ENCODE measurements around the gene PPM1M.
A peak's percentile ranks its signal among the peaks of the same experiment; 100 is the strongest.
"Not testable (repeated sequence)": the region's sequence is repeated elsewhere in the genome, so short reads cannot be mapped to it uniquely, and the experiment has no call there.

PPM1M gene

DNA sequence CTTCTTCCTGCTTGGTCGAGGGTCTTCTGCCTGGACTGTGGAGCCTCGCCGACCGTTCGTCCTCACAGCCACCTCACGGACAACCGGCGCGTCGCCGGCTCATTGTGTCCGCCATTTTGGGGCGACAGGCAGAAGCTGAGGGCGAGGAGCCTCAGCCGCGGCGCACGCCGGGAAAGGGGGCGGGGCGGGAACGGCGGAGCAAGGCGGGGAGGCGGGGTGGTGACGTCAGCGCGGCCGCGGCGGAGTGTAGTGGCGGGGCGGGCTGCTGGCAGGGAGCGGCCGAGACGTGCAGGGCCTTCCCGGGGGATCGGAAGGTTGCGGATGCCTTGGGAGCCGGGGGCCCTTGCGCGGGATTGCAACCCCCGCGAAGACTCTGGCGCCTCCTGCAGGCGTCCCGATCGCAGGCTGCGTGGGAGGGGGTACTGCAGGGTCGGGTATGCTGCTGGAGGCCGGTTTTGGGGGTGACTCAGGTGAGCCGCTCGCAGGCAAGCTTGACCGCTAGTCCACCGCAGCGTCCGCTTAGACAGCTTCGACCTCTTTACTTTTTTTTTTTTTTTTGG is 33.0 kb downstream of the PPM1M start, which contains the start of gene WDR82:
Gene WDR82, minus strand, starts transcription at position 140 of the 560 bp plus-strand sequence. CDS start 288 bp downstream, outside the sequence.
- ATAC-seq: peak; percentile 85 to 87

GRCh38 chr3:52279596-52279995 is 34.0 kb downstream of the PPM1M start:
- ATAC-seq: no peak

- ATAC-seq: no peak
These were observed 34.5 kb downstream of the PPM1M start for GRCh38 chr3:52280050-52280461.

DNA sequence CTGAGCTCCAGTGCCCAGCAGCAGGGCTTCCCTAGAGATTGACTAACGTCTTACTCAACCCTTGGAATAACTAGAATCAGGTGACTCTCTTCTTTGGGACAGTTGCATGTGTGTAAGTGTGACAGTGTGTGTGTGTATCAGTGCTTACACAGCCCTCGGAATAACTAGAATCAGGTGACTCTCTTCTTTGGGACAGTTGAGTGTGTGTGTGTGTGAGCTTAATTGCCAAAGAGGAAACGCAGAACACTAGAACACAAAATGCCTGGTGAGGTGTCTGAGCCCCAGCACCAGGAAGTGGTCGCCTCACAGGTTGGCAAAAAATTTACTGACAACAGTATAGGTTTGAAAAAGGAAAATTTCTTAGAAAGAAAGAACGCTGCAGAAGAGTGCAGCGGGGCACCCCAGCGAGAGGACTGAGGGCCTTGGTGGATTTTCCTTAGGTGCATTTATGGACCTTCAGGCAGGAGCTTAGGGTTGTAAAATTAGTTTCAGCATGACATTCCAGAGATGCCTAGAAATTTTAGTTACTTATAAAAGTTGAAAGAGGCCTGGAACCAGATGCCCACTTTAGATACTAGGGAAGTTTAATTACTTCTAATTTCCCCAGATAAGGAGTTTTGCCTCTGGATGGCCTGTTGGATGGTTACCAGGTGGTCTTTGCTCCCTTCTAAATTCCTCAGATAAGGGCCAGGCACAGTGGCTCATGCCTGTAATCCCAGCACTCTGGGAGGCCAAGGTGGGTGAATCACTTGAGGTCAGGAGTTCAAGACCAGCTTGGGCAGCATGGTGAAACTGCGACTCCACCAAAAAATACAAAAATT is 36.6 kb downstream of the PPM1M start:
- no peak for ATAC-seq

DNA sequence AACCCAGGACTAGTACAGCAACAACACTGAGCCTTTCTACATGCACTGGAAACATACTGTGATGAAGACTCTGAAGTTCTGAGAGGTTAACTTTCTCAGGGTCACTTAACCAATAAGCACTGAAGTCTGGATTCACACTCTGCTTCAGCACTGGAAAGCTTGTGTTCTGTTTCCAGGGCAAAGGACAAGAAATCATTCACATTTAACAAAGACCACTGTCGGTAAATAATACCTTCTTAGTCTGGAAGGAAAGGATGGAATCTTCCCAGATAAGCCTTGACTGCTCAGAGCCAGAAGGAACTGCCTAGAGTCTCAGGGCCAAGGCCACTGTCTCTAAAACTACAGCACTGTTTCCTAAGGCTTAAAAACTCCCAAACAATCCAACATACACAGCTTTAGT is 37.7 kb downstream of the PPM1M start:
- no peak for ATAC-seq

DNA sequence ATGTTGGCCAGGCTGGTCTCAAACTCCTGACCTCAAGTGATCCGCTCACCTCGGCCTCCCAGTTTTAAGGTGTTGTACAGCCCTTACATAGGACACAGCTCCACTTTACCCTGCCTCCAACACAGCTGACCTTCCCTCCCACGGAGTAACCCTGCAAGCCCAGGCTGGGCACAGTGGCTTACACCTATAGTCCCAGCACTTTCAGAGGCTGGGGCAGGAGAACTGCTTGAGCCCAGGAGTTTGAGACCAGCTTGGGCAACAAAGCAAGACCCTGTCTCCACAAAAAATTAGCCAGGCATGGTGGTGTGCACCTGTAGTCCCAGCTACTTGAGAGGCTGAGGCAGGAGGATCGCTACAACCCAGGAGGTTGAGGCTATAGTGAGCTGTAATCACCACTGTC is 38.5 kb downstream of the PPM1M start:
- ATAC-seq: not testable (repeated sequence)

DNA sequence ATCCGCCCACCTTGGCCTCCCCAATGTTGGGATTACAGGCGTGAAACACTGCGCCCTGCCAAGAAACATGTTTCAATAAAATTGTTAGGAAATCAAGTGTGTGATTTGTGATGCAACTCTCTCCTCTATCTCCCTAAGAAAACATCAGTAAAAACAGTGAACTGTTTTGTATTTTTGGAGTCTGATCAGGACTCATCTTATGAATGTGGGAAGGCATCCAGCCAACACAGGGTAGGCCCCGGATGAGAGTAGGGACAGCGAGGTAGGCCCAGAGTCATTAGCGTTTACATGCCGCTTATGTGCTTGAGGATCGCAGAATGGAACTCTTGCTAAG is 41.2 kb downstream of the PPM1M start:
- no peak for ATAC-seq

DNA sequence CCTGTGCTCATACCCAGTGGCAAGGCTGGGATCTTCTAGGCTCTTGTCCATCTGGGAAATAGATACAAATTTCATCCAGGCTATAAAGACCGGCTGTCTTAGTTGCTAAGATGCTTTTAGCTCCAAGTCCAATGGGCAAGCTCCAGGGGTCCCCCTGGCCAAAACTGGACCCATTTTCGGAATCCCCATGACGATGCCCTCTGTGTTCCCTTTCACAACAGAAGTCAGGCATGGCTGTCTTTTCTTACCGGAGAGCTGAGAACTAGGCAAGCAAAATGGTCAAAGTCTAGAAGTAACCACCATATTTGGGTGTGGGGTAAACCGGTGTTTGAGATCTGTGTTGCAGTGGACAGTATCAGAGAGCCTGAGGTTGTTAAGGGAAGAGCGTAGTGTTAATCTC is 43.1 kb downstream of the PPM1M start:
- ATAC-seq: no peak

DNA sequence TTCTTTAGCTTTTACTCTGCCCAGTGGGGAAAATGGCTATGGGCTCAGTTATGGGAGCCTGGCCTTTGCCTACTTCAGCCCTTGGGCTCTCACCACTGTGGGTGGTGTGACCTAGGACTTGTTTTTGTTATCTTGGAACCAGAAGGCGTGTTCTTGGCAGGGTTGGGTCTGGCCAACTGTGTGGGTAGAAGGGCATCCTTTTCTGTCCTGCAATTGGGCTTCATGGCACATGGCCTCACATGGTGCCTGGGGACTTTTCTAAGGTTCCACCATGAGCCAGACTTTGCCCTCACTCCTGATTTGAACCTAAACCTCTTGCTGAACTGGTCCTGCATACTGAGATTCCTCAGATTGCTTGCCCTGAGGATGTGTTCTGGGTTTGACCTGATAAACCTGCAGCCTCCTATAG is 43.8 kb downstream of the PPM1M start:
- no peak for ATAC-seq

DNA sequence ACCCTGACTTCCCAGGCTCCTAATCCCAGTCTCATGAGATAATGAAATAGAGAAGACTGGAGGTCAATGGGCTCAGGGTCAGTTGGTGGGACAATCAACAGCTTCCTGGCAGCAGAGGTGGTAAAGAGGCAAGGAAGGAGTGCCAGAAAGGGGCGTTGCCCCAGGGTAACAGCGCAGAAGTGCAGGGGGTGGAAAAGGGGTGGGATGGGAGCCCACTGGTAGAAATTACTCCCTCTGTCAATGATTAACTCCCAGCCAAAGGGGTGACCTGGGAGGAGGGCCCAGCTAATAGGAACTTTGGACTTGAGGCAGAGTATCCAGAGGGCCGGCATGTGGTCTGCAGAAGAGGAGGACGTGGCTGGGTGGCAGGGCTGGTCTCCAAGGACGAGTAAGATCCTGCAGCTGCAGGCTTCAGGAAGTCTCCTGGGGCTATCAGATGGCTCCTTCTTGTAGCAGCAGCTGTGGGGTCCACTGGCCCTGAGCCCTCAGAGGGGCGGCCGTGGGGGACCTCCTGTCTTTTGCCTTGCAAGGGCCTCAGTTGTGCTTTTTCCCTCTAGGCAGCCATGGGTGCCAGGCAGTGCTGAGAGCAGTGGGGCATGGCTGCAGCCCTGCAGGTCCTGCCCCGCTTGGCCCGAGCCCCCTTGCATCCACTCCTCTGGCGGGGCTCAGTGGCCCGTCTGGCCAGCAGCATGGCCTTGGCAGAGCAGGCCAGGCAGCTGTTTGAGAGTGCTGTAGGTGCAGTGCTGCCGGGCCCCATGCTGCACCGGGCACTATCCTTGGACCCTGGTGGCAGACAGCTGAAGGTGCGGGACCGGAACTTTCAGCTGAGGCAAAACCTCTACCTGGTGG is 44.4 kb downstream of the PPM1M start:
- ATAC-seq: no peak

DNA sequence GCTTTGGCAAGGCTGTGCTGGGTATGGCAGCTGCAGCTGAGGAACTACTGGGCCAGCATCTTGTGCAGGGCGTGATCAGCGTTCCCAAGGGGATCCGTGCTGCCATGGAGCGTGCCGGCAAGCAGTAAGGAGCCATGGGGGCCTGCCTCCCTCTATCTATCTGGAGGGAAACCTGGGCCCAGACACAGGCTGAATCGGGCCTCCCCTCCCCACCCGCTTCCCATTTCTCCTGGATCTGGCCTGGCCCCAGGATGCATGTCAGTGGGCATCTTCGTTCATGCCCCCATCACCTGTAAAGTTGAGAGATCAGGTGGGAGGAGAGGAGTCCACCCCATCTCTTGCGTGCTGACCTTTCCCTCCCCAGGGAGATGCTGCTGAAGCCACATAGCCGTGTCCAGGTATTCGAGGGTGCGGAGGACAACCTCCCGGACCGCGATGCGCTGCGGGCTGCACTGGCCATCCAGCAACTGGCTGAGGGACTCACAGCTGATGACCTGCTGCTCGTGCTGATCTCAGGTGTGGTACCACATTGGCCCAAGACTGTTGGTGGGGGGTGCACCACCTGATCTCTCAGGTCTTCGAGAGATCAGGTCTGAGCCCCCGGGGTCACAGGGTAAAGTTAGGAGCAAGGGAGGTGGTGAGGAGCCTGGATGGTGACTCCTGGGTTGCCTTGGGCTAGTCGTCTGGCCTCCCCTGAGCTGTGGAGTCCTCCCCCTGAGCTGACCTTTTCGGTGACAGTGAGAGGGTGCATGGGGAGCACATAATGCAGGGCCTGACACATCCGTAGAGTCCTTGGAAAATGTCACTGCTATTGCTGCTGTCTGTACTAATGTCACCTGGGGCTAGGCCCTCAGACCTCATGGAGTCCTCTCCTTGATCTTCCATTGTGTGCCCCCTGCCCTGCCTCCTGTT is 45.3 kb downstream of the PPM1M start:
- no peak for ATAC-seq

GRCh38 chr3:52291508-52292181 is 46.1 kb downstream of the PPM1M start:
- no peak for ATAC-seq

- no peak for ATAC-seq
These were observed 46.9 kb downstream of the PPM1M start for GRCh38 chr3:52292247-52293065.

- ATAC-seq: no peak
These were observed 48.1 kb downstream of the PPM1M start for GRCh38 chr3:52293491-52294319.

GRCh38 chr3:52294320-52295150 is 49.0 kb downstream of the PPM1M start:
- no peak for ATAC-seq

- ATAC-seq: no peak
These were observed 50.2 kb downstream of the PPM1M start for GRCh38 chr3:52295671-52296208.

- no peak for ATAC-seq
These were observed 51.9 kb downstream of the PPM1M start for GRCh38 chr3:52297242-52298148.
